ENCODE results near the gene C14orf132.

GRCh38 chr14:96049932-96050331, 10.8 kb downstream of the C14orf132 start:
- TF ChIP-seq, protein P1, sequence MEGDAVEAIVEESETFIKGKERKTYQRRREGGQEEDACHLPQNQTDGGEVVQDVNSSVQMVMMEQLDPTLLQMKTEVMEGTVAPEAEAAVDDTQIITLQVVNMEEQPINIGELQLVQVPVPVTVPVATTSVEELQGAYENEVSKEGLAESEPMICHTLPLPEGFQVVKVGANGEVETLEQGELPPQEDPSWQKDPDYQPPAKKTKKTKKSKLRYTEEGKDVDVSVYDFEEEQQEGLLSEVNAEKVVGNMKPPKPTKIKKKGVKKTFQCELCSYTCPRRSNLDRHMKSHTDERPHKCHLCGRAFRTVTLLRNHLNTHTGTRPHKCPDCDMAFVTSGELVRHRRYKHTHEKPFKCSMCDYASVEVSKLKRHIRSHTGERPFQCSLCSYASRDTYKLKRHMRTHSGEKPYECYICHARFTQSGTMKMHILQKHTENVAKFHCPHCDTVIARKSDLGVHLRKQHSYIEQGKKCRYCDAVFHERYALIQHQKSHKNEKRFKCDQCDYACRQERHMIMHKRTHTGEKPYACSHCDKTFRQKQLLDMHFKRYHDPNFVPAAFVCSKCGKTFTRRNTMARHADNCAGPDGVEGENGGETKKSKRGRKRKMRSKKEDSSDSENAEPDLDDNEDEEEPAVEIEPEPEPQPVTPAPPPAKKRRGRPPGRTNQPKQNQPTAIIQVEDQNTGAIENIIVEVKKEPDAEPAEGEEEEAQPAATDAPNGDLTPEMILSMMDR (IDR thresholded peaks at IDR 0.05), result no peak
- TF ChIP-seq POLR2A (IDR thresholded peaks at IDR 0.05) (no peak), POLR2AphosphoS5 (IDR thresholded peaks at IDR 0.05) (no peak)
